Measurements from ENCODE around the gene DNAJB1. TPM values are rescaled to one million over a fixed set of nuclear protein-coding genes. Genes with fewer than 3 reads are reported as not detected.

The DNAJB1 gene
- total RNA-seq, 1 experiment from 2014 or later = 149 TPM

- Histone ChIP-seq H3K4me3 (ENCODE audit: low read depth in 2 of 2, low read length in 2 of 2) (no peak overlapping the region), H3K9me3 (ENCODE audit: control insufficient read depth, insufficient read depth, low read depth, low read length) (no peaks in the 10 kb centered on the region), H3K27ac (ENCODE audit: low read length) (no peak overlapping the region), H3K4me1 (ENCODE audit: control insufficient read depth, insufficient read depth, low read length) (peaks cover 17% of the 10 kb centered on the region), H3K27me3 (ENCODE audit: control insufficient read depth, insufficient read depth, low read length) (no peaks in the 10 kb centered on the region), H3K36me3 (ENCODE audit: control insufficient read depth, insufficient read depth, low read length) (peaks cover under 1% of the 10 kb centered on the region; the same call in 1 of the 2 replicates)
- intact Hi-C loops (cut with micrococcal nuclease; ENCODE audit: unreplicated experiment) (no loop called here), in situ Hi-C loops (cut with HindIII; ENCODE audit: low pct_unique_long_range_greater_than_20kb, low sequenced_read_pairs) (no loop called here)
- no TSS peak for BruUV-seq (replicated peaks)
- POLR2A ChIA-PET = no interaction called here
- TF ChIP-seq, protein P1, sequence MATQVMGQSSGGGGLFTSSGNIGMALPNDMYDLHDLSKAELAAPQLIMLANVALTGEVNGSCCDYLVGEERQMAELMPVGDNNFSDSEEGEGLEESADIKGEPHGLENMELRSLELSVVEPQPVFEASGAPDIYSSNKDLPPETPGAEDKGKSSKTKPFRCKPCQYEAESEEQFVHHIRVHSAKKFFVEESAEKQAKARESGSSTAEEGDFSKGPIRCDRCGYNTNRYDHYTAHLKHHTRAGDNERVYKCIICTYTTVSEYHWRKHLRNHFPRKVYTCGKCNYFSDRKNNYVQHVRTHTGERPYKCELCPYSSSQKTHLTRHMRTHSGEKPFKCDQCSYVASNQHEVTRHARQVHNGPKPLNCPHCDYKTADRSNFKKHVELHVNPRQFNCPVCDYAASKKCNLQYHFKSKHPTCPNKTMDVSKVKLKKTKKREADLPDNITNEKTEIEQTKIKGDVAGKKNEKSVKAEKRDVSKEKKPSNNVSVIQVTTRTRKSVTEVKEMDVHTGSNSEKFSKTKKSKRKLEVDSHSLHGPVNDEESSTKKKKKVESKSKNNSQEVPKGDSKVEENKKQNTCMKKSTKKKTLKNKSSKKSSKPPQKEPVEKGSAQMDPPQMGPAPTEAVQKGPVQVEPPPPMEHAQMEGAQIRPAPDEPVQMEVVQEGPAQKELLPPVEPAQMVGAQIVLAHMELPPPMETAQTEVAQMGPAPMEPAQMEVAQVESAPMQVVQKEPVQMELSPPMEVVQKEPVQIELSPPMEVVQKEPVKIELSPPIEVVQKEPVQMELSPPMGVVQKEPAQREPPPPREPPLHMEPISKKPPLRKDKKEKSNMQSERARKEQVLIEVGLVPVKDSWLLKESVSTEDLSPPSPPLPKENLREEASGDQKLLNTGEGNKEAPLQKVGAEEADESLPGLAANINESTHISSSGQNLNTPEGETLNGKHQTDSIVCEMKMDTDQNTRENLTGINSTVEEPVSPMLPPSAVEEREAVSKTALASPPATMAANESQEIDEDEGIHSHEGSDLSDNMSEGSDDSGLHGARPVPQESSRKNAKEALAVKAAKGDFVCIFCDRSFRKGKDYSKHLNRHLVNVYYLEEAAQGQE (IDR thresholded peaks at IDR 0.05; ENCODE audit: insufficient read depth in 1 of 2, low read depth in 2 of 2, low read length in 1 of 2) = no peak
- no peak for TF ChIP-seq POLR2AphosphoS5 (IDR thresholded peaks at IDR 0.05; ENCODE audit: low read depth, low read length)
- no peak for TF ChIP-seq SIN3A (IDR thresholded peaks at IDR 0.05; ENCODE audit: borderline replicate concordance, insufficient read depth, low read depth, low read length)
- TF ChIP-seq CTCF (IDR thresholded peaks at IDR 0.05) = no peak
- no peak for TF ChIP-seq TCF7L2 (IDR thresholded peaks at IDR 0.05; ENCODE audit: low read depth, low read length)
- DNase-seq (ENCODE audit: low read depth, low spot score) (no peak), ATAC-seq (no peak)
- CTCF ChIA-PET = no interaction called here
These were observed 48.5 kb upstream of the DNAJB1 start for GRCh38 chr19:14566712-14567077.

DNA sequence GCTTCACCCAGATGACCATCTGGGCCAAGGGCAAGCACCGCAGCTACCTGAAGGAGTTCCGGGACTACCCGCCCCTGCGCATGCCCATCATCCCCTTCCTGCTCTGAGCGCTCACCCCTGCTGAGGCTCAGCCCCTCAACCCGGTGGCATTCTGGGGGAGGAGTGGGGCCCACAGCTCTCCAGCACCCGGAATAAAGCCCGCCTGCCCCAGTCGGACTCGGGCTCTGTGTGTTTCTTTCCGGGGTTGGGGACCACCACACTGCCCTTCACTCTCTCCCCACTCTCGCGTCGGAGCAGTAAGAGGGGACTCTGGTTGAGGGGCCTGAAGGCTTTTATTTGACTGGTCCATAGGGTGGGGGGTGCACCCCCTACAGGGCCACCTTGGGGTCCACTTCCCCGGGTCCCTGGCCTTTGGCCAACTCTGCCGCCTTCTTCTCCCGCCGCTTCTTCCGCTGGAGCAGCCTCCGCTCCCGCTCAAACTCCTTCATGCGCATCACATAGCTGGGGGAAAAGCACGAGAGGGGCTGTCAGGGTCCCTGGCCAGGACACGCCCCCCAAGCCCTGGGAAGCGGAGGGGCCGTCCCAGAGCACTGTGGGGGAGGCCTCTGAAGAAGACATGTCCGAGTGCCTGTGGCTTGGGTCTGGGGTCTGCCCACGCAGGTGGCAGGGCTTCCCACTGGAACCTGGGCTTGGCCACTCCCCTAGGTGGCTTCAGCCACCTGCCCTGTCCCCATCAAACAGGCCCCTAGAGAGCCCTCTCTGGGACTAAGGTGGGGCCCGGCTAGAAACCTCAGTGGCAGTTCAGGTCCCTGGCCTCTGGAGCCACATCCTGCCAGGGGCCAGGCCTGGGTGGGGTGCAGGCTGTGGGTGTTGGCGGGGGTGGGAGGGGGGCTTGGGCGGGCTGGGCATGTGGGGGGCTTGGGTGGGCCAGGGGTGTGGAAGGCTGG, 47.8 kb upstream of the DNAJB1 start:
- intact Hi-C loops (cut with micrococcal nuclease; ENCODE audit: unreplicated experiment) (no loop called here), in situ Hi-C loops (cut with HindIII; ENCODE audit: low pct_unique_long_range_greater_than_20kb, low sequenced_read_pairs) (no loop called here)
- no peak for ATAC-seq
- no TSS peak for BruUV-seq (replicated peaks)
- H3K4me1 ChIP-seq (ENCODE audit: control insufficient read depth, insufficient read depth, low read length) = peaks cover 24% of the 10 kb centered on the region
- DNase-seq (ENCODE audit: low read depth, low spot score) = no peak
- no peaks in the 10 kb centered on the region for H3K27me3 ChIP-seq (ENCODE audit: control insufficient read depth, insufficient read depth, low read length)
- no peak for TF ChIP-seq TCF7L2 (IDR thresholded peaks at IDR 0.05; ENCODE audit: low read depth, low read length)
- no peak for TF ChIP-seq CTCF (IDR thresholded peaks at IDR 0.05)
- no peak for TF ChIP-seq SIN3A (IDR thresholded peaks at IDR 0.05; ENCODE audit: borderline replicate concordance, insufficient read depth, low read depth, low read length)
- CTCF ChIA-PET = no interaction called here
- no peak overlapping the region for H3K27ac ChIP-seq (ENCODE audit: low read length)
- H3K9me3 ChIP-seq (ENCODE audit: control insufficient read depth, insufficient read depth, low read depth, low read length) = no peaks in the 10 kb centered on the region
- POLR2A ChIA-PET = no interaction called here
- H3K36me3 ChIP-seq (ENCODE audit: control insufficient read depth, insufficient read depth, low read length) = no peaks in the 10 kb centered on the region
- no peak overlapping the region for H3K4me3 ChIP-seq (ENCODE audit: low read depth in 2 of 2, low read length in 2 of 2)

Data from Panc1 (cell line).